GM18499 (cell line): ENCODE results near the gene MYL3.

Experiments used
- ATAC-seq: cut with Tn5 transposase; IDR thresholded peaks from one replicate; pipeline ENCODE4 v1.9.1; 2021; ENCODE audit warnings: moderate number of reproducible peaks; ENCODE audit not compliant: insufficient read depth, unreplicated experiment

MYL3 gene

GRCh38 chr3:46852839-46853355, 10.3 kb downstream of the MYL3 start:
- no peak for ATAC-seq

DNA sequence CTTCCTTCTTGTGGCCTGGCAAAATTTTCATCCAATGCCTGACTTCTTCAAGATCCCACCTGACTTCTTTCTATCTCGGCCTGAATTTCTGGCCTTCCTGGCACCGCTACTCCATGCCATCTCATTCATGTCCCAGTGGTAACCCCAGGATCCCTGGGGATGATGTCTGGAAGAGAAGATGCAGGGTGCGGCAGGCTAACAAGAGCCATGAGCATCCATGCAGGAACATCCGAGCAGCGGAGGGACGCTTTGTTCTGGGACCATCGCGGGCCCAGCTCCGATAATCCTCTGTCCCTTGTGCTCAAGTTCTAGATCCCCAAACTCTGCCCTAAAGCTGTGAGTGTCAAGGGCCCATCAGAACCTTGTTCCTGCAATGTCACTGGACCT, 10.9 kb downstream of the MYL3 start:
- ATAC-seq: no peak

DNA sequence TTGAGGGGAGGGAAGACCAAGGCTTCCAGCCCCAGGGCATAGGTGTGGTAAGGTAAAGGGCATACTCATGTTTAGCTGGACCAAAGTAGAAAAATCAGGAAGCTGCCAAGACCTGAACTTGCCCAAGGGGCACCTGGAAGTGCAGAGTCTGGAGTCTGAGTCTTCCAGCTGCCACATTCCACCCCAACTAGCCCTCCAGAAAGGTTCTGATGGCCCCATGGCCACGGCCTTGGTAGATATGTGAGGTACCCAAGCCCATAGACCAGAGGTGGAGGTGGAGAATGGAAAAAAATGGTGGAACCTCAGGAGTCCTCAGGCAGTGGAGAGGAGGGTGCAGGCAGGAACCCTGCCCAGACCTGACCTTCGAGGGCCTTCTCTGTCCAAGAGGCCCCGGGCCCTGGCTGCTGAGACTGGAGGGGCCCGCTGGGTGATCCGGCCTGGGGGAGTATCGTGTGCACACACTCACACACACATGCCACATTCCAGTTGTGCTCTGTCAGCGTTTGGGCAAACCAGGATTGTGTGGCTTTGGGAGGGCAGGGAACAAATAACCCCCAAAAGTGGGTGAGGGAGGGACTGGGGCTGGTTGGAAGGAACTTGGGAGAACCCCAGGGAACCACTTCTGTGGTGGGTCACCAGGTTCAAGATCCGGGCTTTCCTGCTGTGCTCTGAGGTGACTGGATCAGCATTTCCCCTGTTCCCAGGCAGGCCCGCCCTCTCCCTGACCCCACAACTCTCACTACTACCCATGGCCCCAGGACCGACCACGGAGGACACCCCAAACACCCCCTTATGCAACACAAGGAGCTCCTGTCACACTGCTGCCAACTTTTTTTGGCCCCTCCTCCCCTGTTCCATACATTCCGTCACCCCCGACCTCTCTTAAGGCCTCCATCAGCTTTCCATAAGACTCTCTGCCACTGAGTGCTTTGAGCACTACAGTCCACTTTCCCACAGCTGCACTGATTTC, 11.6 kb downstream of the MYL3 start:
- ATAC-seq: no peak

- ATAC-seq: no peak
Observed at GRCh38 chr3:46850468-46850779, 12.8 kb downstream of the MYL3 start.

DNA sequence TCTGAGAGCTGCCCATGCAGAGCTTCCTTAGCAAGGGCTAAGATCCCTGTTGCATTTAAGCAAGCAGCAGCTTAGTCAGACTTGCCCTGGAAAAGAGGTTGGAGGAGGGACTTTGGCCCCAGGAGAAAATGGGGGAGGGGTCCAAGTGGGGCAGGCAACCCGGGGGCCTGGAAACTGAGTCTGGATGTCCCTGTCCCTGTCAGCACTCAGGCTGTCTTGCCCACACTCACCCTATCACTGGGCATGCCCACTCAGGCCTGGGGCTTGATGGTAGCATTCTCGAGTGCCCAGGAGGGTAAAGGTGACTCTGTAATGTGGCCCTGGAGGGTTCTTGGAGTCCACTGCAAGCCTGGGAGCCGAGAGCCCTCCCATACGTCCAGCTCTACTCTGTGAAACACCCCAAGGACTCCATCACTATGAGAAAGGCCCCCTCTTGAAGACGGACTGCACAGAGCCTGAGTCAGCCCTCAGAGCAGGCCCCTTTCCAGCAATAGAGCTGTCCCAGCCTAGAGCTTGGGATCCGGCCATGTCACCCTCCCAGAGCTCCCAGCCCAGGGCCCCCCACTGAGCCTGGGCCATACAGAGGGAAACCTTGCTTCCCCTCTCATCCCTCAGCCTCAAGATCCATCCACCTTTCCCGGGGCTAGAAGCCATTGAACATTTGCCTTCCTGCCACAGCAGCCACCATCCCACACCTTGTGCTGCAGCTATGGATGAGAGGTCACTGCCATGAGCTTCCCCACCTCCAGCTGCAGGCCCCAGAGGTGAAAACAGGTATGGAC, 13.4 kb downstream of the MYL3 start:
- no peak for ATAC-seq

DNA sequence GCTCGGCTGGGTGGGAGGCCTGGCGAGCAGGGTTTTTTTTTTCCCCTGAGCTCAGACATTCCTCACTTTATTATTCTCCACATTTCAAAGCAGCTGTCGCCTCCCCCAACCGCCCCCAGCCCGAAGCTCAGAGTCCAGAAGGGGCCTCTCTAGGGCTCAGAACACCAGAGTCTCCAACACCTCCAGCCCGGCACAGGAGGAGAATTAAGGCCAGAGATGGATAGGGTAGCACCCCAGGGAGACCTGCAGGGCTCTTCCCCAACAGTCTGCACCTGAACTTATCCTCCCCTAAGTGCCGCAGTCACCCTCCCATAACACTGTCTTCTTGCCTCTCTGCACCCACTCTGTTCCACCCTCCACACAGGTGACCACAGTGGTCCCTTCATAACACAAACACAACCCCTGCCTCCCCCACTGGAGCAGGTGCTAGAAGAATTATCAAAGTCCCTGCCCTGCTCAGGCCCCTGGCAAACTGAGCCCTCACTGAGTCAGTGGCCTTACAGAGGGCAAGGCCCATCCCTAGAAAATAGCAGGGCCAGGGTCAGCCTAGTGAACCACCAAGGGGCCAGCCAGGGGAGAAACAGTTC, 14.1 kb downstream of the MYL3 start:
- ATAC-seq: no peak

GRCh38 chr3:46848271-46849044, 14.8 kb downstream of the MYL3 start:
- no peak for ATAC-seq

DNA sequence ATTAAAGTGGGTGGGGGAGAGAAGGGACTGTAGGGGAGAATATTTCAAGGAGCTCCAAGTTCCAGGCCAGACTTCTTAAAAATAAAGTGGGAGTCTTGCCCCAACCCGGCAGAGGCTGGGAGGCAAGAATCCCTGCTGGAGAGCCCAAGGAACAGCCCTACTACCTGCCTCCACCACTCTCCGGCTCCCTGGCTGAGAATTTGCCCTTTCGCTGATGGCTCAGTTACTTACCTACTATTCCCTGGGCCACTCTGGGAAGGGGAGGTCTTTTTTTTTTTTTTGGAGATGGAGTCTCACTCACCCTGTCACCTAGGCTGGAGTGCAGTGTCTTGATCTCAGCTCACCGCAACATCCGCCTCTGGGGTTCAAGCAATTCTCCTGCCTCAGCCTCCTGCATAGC, 15.5 kb downstream of the MYL3 start:
- no peak for ATAC-seq

DNA sequence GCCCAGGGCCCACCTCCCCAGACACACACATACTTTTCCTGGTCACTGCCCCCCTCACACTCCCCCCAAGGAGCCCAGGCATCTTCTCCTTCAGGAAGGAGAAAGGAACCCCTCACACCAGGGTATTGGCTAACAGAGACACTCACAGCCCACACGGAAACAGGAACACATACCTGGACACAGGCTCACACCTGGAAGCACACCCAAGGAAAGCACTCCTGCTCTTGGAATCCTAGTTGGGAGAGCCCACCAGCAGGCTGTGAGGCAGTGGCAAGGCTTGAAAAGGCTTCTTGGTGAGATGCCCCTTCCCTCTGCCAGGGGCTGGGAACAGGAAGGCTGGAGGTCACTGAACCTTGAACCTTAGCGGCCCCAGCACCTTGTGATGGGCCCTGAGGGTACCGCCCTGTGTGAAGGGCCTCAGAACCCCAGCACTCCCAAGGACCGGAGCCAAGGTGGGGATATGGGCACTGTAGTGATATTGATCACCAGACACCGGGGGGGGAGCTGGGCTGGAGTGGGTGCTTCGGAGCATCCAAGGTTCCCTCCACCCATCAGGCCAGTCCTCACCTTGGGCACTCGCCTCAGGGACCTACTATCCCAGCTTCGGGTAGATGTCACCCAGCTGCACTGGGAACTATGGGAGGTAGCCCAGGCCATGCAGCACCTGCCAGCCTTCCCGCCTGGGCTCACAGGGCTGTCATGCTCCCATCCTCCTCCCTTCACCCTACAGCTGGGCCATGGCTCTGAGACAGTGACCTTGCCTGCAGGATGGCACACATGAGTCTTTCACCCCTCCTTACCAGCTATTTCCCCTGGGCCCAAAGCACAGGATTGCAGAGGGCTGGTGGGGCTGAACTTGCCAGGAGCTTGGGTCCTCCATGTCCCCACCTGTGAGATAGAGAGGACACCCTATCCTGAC, 16.4 kb downstream of the MYL3 start:
- ATAC-seq: no peak

DNA sequence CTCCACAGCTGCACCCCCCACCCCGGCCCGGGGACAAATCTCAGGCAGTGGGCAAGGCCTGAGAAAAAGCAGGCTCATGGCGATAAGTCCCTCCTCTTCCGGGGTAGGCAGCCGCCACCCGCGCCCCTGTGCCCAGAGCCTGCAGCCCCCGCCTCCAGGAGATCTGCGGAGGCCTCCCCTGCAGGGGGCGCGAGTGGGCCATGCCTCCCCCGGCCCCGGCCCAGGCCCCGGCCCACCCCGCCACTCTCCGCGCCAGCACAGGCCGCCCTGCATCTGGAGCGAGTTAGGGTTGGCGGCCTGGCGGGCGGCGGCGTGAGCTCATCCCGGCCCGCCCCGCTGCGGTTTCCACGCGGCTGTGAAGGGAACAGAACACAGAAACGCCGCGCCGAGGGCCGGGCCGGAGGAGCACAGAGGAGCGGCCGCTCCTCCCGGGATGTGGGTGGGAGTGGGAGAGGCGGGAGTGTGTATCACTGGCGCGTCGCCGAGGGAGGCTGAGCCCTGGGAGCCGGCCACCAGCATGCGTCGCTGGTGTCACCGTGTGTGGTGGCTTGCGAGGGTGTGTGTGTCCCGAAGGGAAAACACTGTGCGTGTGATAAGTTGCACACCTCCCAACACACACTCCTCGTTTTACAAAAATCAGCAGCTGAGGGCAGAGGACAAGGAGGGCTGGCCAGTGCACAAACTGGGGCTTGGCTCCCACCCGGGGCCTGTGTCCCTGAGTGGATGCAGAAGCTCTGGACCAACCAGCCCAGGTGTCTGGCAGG, 17.2 kb downstream of the MYL3 start:
- no peak for ATAC-seq

- no peak for ATAC-seq
Observed at GRCh38 chr3:46845397-46845859, 17.8 kb downstream of the MYL3 start.

GRCh38 chr3:46844881-46845312, 18.3 kb downstream of the MYL3 start:
- no peak for ATAC-seq

GRCh38 chr3:46844397-46844796, 18.8 kb downstream of the MYL3 start:
- no peak for ATAC-seq

GRCh38 chr3:46843508-46843907, 19.7 kb downstream of the MYL3 start:
- no peak for ATAC-seq

DNA sequence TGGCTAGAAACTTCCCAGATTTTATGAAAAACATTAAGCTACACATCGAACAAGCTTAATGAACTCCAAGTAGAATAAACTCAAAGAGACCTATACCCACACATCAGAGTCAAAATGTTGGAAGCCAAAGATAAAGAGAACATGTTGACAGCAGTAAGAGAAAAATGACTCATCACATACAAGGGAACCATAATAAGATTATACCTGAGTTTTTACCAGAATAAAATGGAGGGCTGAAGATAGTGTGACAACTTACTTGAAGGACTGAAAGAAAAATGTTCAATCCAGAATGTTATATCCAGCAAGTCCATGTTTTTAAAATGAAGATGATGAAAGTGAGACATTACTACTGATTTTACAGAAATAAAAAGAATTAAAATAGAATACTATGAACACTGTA, 22.8 kb downstream of the MYL3 start:
- ATAC-seq: no peak

DNA sequence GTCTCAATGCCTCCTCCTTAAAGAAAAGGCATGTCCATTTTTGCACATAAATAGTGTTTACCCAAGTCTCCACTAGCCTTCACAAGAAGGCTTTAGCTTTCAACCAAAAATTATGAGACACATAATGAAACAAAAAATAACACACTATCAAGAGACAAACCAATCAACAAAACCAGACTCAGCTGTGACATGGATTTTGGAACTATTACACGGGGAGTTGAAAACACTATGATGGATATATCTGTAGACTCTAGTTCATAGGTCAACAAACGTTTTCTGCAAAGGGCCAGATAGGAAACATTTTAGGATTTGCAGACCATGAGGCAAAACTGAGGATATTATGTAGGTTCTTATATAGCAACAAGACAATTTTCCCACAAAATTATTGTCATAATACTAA, 24.9 kb downstream of the MYL3 start:
- no peak for ATAC-seq

DNA sequence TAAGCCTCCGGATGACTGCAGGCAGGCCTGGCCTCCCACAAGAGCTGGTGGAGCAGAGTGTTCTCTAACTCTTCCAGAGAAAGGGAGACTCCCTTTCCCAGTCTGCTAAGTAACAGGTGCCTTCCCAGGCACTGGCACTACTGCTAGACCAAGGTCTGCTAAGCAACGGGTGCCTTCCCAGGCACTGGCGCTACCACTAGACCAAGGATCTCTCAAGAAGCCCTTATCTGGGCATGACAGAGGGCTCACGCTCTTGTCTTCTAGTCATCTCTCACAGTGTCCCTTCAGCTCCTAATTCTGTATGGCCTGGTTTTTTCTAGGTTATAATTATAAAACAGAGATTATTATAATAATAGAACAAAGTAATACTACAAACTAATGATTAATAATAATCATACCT, 27.8 kb downstream of the MYL3 start:
- no peak for ATAC-seq

- ATAC-seq: no peak
Observed at GRCh38 chr3:46835054-46835453, 28.2 kb downstream of the MYL3 start.
